Right lobe of liver (tissue), 6 donors: ENCODE results near the gene IFT43. TPM values are rescaled to one million over a fixed set of nuclear protein-coding genes. Genes with fewer than 3 reads are reported as not detected.
A peak's percentile ranks its signal among the peaks of the same experiment; 100 is the strongest.

ENCODE experiments used
- ATAC-seq, 4 donors: fragments of 200-7000 bp; cut with Tn5 transposase; one replicate each; pipeline ENCODE4 v1.9.1; 2020; ENCODE audit warnings: mild to moderate bottlenecking in 4 of 4, moderate library complexity in 4 of 4
- DNase-seq, 3 donors: peaks; one replicate each; pipeline ENCODE4 v3.0.0-alpha.2; 2020
- H3K27ac ChIP-seq, 3 donors: fragments of 200-600 bp; one replicate each; pipeline ENCODE4 v1.8.0; 2022
- H3K27me3 ChIP-seq, 2 donors: fragments of 200-600 bp; one replicate each; pipeline ENCODE4 v1.8.0; 2022
- H3K36me3 ChIP-seq, 4 donors: fragments of 200-600 bp; sonication (generic) in 1 of 4; one replicate each; pipeline versions ENCODE4 v1.5.1 to v1.8.0; 2017 to 2022; ENCODE audit warnings: control low read depth in 1 of 4
- H3K4me1 ChIP-seq, 4 donors: fragments of 200-600 bp; sonication (generic) in 1 of 4; one replicate each; pipeline versions ENCODE4 v1.5.1 to v1.8.0; 2017 to 2022; ENCODE audit warnings: control low read depth in 1 of 4
- H3K4me3 ChIP-seq, 3 donors: fragments of 200-600 bp; one replicate each; pipeline ENCODE4 v1.8.0; 2022
- H3K9me3 ChIP-seq, 4 donors: fragments of 200-600 bp; sonication (generic) in 1 of 4; one replicate each; pipeline versions ENCODE4 v1.5.1 to v1.8.0; 2017 to 2022; ENCODE audit warnings: control low read depth in 1 of 4
- CTCF ChIP-seq, 4 donors: fragments of 200-600 bp in 3 of 4; fragments of 450-650 bp in 1 of 4; IDR thresholded peaks; one replicate each; pipeline versions ENCODE4 v1.5.1 to v1.8.0; 2016 to 2022; ENCODE audit warnings: antibody characterized with exemption in 4 of 4, mild to moderate bottlenecking in 2 of 4
- POLR2A ChIP-seq: fragments of 450-650 bp; IDR thresholded peaks from one replicate; pipeline ENCODE4 v1.6.1; 2017; ENCODE audit warnings: antibody characterized with exemption, mild to moderate bottlenecking
- WGBS: methylation state at CpG from one replicate; pipeline ENCODE4 v1.1.6; 2018; ENCODE audit warnings: low coverage, low lambda C conversion rate; ENCODE audit not compliant: insufficient coverage; ENCODE audit errors: missing lambda C conversion rate; 5-methylcytosine and 5-hydroxymethylcytosine counted together
- intact Hi-C, 2 donors: fragments of 100-400 bp; cut with DNase I; formaldehyde crosslinking; loops; one replicate each; pipeline versions ENCODE4 v1.11.2 to v1.14.1; 2022
- total RNA-seq, 6 experiments: library from RNA; depleted of rRNA in 2 of 6; stranded (reverse); fragments of >200 nt in 2 of 6; fragmentation: NEBNext Ultra II Directional in 3 of 6; extraction: Animal tissue kit (Norgen Biotek cat#: 25700) in 3 of 6; gene quantifications; one replicate each; pipeline versions ENCODE4 v1.1.0 to v1.2.4, GENCODE V29; 2016 to 2023
- donor health status: DM: no; HTN: yes; CAD: no.
- donor health status: DM: no; HTN: no; CAD: no.
- donor health status: DM: no; HTN: no; CAD: no.
- donor health status: DM: no; HTN: yes; CAD: no.
- donor health status: DM: no; HTN: yes; CAD: no.

Gene IFT43
- total RNA-seq, 6 experiments from 2014 or later: 13.8 to 36.6 (median 20.7) TPM

- H3K4me1 ChIP-seq: peaks cover 0 to 27% (median 12%) of the 10 kb centered on the region in 4 donors
- intact Hi-C loops: loop anchor here (5.0 to 10.0 kb wide), 2 partner anchors 78 to 271 kb away; no protein-coding TSS in a partner anchor
- no peaks in the 10 kb centered on the region for H3K36me3 ChIP-seq
- ATAC-seq (no peak), DNase-seq (no peak)
- H3K4me3 ChIP-seq: peak overlapping the region; percentile 56 to 67 (median 66)
- TF ChIP-seq POLR2A: no peak
- TF ChIP-seq CTCF (IDR thresholded peaks at IDR 0.05): no peak
- peak overlapping the region in 2 of 3 donors; percentile 82 to 94 for H3K27ac ChIP-seq
- no peaks in the 10 kb centered on the region for H3K27me3 ChIP-seq
- WGBS: 52% methylated on average over 7 of the region's 7 CpGs
- no peaks in the 10 kb centered on the region for H3K9me3 ChIP-seq
Observed at GRCh38 chr14:75983019-75983358, 2.6 kb upstream of the IFT43 start.

- no peak overlapping the region for H3K4me3 ChIP-seq
- WGBS: 36% methylated on average over 2 of the region's 2 CpGs
- DNase-seq (peak in 2 of 3 donors; percentile 54 to 67), ATAC-seq (peak; percentile 28 to 41 (median 35))
- no peaks in the 10 kb centered on the region for H3K36me3 ChIP-seq
- peaks cover 0 to 36% (median 18%) of the 10 kb centered on the region in 4 donors for H3K4me1 ChIP-seq
- H3K27ac ChIP-seq: peak overlapping the region; percentile 78 to 95 (median 80)
- intact Hi-C loops: loop anchor here (5.0 to 10.0 kb wide), 2 partner anchors 80 to 272 kb away; no protein-coding TSS in a partner anchor
- H3K27me3 ChIP-seq: no peaks in the 10 kb centered on the region
- TF ChIP-seq POLR2A (peak; percentile 33), CTCF (IDR thresholded peaks at IDR 0.05) (no peak)
- no peaks in the 10 kb centered on the region for H3K9me3 ChIP-seq
Observed at GRCh38 chr14:75984674-75985073, 889 bp upstream of the IFT43 start.

- Histone ChIP-seq H3K36me3 (peaks cover 0 to 1% (median 0%) of the 10 kb centered on the region in 4 donors), H3K4me3 (peak overlapping the region; percentile 83 to 93 (median 88)), H3K27ac (peak overlapping the region; percentile 78 to 95 (median 80)), H3K27me3 (no peaks in the 10 kb centered on the region), H3K9me3 (no peaks in the 10 kb centered on the region), H3K4me1 (peaks cover 0 to 37% (median 17%) of the 10 kb centered on the region in 4 donors)
- DNase-seq (no peak), ATAC-seq (no peak)
- TF ChIP-seq POLR2A: no peak
- TF ChIP-seq CTCF (IDR thresholded peaks at IDR 0.05): no peak
- intact Hi-C loops: loop anchor here in 1 of 2 donors (10.0 kb wide), 1 partner anchor 82 kb away; no protein-coding TSS in a partner anchor
- WGBS: 16% methylated on average over 6 of the region's 6 CpGs
Observed at GRCh38 chr14:75986439-75986765, 839 bp downstream of the IFT43 start.

- H3K4me3 ChIP-seq: no peak overlapping the region
- TF ChIP-seq CTCF (IDR thresholded peaks at IDR 0.05) (no peak), POLR2A (no peak)
- no peaks in the 10 kb centered on the region for H3K9me3 ChIP-seq
Observed at GRCh38 chr14:75987201-75987970, 1.8 kb downstream of the IFT43 start.

More at GRCh38 chr14:75987201-75987970, 1.8 kb downstream of the IFT43 start:
- Histone ChIP-seq H3K4me1 (peaks cover 0 to 37% (median 16%) of the 10 kb centered on the region in 4 donors), H3K27me3 (no peaks in the 10 kb centered on the region), H3K27ac (peak overlapping the region in 2 of 3 donors; percentile 68 to 87), H3K36me3 (peaks cover 0 to 4% (median 1%) of the 10 kb centered on the region in 4 donors)
- intact Hi-C loops: loop anchor here in 1 of 2 donors (10.0 kb wide), 1 partner anchor 83 kb away; no protein-coding TSS in a partner anchor
- ATAC-seq: no peak
- WGBS: 78% methylated on average over 3 of the region's 3 CpGs
- no peak for DNase-seq
